Measurements from ENCODE around the gene ABAT.

The ABAT gene

DNA sequence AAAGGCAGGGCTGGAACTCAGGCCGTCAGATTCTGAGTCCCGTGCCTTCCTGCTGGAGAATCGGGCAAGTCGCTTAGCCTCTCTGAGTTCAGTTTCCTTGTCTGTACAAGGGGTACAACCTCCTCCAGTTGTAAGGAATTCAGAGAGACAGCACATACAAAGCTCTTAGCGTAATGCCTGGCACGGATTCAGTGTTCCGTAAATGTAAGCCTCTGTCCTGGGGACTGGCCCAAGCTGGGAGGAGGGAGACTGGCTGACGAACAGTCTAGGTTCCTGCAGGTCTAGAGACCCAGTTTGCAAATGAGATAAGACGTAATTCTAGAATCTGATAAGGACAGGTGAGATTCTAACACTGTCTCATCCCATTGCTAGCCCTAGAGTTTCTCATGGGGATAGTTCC is 43.0 kb upstream of the ABAT start:
- TF ChIP-seq, protein P1, sequence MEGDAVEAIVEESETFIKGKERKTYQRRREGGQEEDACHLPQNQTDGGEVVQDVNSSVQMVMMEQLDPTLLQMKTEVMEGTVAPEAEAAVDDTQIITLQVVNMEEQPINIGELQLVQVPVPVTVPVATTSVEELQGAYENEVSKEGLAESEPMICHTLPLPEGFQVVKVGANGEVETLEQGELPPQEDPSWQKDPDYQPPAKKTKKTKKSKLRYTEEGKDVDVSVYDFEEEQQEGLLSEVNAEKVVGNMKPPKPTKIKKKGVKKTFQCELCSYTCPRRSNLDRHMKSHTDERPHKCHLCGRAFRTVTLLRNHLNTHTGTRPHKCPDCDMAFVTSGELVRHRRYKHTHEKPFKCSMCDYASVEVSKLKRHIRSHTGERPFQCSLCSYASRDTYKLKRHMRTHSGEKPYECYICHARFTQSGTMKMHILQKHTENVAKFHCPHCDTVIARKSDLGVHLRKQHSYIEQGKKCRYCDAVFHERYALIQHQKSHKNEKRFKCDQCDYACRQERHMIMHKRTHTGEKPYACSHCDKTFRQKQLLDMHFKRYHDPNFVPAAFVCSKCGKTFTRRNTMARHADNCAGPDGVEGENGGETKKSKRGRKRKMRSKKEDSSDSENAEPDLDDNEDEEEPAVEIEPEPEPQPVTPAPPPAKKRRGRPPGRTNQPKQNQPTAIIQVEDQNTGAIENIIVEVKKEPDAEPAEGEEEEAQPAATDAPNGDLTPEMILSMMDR (IDR thresholded peaks at IDR 0.05; ENCODE audit: borderline replicate concordance, control extremely low read depth, extremely low read depth, insufficient read depth, missing control alignments), result no peak
- no peak for DNase-seq (ENCODE audit: low spot score)
- in situ Hi-C loops (cut with MboI; ENCODE audit: low sequenced_read_pairs, unreplicated experiment), result no loop called here

DNA sequence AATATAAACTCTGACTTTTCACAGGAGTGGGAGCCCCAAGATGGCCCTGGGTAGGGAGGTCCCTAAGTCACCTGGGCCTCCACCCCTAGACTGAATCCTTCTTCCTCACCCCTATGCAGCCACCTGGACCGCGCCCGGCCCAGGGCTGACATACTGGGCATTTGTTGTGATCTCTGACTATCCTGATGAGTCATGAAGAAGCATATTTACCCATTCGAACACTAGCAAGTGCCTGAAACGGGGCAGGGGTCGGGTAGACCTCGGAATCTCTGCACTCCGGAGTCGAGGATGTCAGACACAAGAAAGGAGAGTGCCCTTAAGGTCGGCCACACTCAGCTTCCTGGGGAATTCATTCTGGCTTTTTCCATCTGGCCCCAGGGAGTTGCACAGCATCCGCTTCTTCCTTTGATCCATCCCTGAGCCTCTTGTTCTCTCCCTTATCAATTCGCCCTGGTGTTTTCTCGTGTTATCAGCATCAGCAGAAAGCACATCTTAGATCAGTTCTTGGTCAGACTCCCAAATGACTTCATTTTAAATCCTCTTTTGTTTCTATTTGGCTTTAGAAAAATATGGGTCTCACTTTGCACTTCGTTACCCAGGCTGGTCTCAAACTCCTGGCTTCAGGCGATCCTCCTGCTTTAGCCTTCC is 42.5 kb upstream of the ABAT start:
- no peak for DNase-seq (ENCODE audit: low spot score)
- in situ Hi-C loops (cut with MboI; ENCODE audit: low sequenced_read_pairs, unreplicated experiment), result no loop called here
- TF ChIP-seq, protein P1 (IDR thresholded peaks at IDR 0.05; ENCODE audit: borderline replicate concordance, control extremely low read depth, extremely low read depth, insufficient read depth, missing control alignments), result no peak

DNA sequence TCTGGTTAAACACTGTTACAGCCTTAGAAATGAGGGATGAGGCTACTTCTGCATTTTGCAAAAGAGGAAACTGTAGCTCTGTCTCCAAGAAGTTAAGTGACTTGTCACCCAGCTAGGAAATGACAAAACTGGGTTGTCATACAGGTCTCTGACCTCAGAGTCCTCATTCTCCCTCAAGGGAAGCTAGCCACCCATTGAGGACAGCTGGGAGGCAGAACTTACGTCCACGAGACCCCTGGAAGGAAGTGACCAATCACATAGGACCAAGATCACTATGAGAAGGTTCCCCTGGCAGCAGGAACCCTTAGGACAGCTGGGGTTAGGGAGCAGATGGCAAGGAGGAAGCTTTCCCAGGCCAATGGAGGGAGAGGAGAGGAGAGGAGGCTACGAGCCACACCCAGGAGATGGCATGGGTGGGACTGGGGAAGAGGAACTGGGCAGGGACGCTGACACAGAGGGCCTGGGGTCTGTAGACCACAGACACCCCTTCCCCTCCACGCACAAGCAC is 41.7 kb upstream of the ABAT start:
- no peak for DNase-seq (ENCODE audit: low spot score)
- in situ Hi-C loops (cut with MboI; ENCODE audit: low sequenced_read_pairs, unreplicated experiment), result no loop called here
- TF ChIP-seq, protein P1 (IDR thresholded peaks at IDR 0.05; ENCODE audit: borderline replicate concordance, control extremely low read depth, extremely low read depth, insufficient read depth, missing control alignments), result no peak

DNA sequence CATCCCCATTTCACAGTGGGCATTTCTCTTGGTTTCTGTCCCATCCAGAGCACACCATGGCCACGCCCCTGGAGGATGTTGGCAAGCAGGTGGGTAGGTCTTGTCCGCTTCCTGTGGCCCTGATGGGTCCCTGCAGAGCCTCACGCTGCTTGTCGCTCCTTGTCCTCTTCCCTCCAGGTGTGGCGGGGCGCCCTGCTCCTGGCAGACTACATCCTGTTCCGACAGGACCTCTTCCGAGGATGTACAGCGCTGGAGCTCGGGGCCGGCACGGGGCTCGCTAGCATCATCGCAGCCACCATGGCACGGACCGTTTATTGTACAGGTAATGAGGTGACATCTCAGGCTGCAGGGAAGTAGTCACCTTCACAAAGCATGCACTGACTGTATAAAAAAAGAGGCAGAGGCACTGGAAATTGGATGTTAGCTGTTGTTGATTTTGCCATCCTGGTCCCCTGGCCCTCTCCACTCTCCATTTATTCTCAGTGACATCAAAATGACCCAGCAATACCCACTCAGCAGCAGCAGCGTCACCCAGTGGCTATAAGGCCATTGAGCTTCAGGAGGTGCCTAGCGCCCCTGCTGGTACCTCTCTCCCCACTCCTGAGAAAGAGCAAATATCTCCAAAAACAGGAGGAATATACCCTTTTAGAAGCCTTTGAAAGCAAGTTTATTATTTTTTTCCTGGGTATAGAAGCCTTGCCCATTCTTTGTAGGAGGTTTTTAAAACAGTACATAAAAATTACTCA is 39.3 kb upstream of the ABAT start:
- no peak for DNase-seq (ENCODE audit: low spot score)
- in situ Hi-C loops (cut with MboI; ENCODE audit: low sequenced_read_pairs, unreplicated experiment), result no loop called here
- TF ChIP-seq, protein P1 (IDR thresholded peaks at IDR 0.05; ENCODE audit: borderline replicate concordance, control extremely low read depth, extremely low read depth, insufficient read depth, missing control alignments), result no peak

DNA sequence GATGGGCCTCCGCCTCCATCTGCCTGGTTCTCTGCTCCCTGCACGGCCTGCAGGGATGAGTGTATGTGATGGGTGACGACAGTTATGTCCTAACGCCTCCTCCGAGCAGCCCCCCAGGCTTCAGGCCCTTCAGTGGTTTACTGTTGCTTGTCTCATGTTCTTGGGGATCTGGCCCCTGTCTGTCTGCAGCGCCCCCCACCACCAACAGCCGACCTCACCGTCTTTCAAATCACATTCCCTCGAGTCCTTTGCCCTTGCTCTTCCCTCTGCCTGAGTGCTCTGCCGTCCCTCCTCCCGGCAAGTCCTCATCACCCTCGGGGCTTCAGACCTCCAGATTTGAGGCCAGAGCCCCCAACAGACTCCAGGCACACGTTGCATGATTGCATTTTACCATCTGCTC is 34.7 kb upstream of the ABAT start:
- in situ Hi-C loops (cut with MboI; ENCODE audit: low sequenced_read_pairs, unreplicated experiment), result no loop called here

DNA sequence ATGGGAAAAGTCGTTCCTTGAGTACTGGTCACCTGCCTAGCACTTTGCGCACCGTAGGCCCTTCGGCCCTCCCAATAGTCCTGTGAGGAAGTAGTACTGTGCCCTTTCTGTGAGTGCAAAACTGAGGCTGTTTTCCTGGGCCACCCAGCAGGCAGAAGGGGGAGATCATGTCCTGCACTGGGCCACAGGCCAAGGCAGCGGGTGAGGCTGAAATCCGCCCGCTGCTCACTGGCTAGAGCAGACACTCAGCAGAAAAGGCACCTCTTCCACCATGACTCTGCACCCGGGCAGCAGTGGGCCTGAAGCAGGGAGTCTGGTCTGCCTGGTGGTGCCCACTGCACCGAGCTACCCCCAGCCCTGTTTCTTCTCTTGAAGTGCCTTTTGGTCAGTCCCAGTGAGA is 32.7 kb upstream of the ABAT start:
- no peak for DNase-seq (ENCODE audit: low spot score)
- TF ChIP-seq, protein P1 (IDR thresholded peaks at IDR 0.05; ENCODE audit: borderline replicate concordance, control extremely low read depth, extremely low read depth, insufficient read depth, missing control alignments), result no peak
- in situ Hi-C loops (cut with MboI; ENCODE audit: low sequenced_read_pairs, unreplicated experiment), result no loop called here

More for the DNA sequence above, 34.7 kb upstream of the ABAT start:
- DNase-seq (ENCODE audit: low spot score), result no peak
- TF ChIP-seq, protein P1 (IDR thresholded peaks at IDR 0.05; ENCODE audit: borderline replicate concordance, control extremely low read depth, extremely low read depth, insufficient read depth, missing control alignments), result no peak

Data from GM13976 (cell line).